ENCODE measurements around the gene ASIC1.

The ASIC1 gene

GRCh38 chr12:50041062-50041860 is 16.1 kb upstream of the ASIC1 start:
- TF ChIP-seq CTCF (conservative IDR thresholded peaks at IDR 0.05; ENCODE audit: low read depth, low read length) = no peak
- H3K4me3 ChIP-seq (ENCODE audit: low read depth, low read length) = no peak overlapping the region
- no peak for DNase-seq (ENCODE audit: low read depth)

- TF ChIP-seq CTCF (conservative IDR thresholded peaks at IDR 0.05; ENCODE audit: low read depth, low read length) = no peak
These were observed 15.4 kb upstream of the ASIC1 start for GRCh38 chr12:50041962-50042361.

GRCh38 chr12:50042693-50043092 is 14.7 kb upstream of the ASIC1 start:
- no peak for DNase-seq (ENCODE audit: low read depth)
- no peak for TF ChIP-seq CTCF (conservative IDR thresholded peaks at IDR 0.05; ENCODE audit: low read depth, low read length)
- no peak overlapping the region for H3K4me3 ChIP-seq (ENCODE audit: low read depth, low read length)

More at GRCh38 chr12:50041962-50042361, 15.4 kb upstream of the ASIC1 start:
- DNase-seq (ENCODE audit: low read depth) = no peak
- H3K4me3 ChIP-seq (ENCODE audit: low read depth, low read length) = no peak overlapping the region

GRCh38 chr12:50043308-50043707 is 14.1 kb upstream of the ASIC1 start:
- TF ChIP-seq CTCF (conservative IDR thresholded peaks at IDR 0.05; ENCODE audit: low read depth, low read length) = no peak
- DNase-seq (ENCODE audit: low read depth) = no peak
- no peak overlapping the region for H3K4me3 ChIP-seq (ENCODE audit: low read depth, low read length)

GRCh38 chr12:50043854-50044253 is 13.5 kb upstream of the ASIC1 start:
- H3K4me3 ChIP-seq (ENCODE audit: low read depth, low read length) = no peak overlapping the region
- no peak for TF ChIP-seq CTCF (conservative IDR thresholded peaks at IDR 0.05; ENCODE audit: low read depth, low read length)
- no peak for DNase-seq (ENCODE audit: low read depth)

- DNase-seq (ENCODE audit: low read depth) = no peak
- H3K4me3 ChIP-seq (ENCODE audit: low read depth, low read length) = no peak overlapping the region
- no peak for TF ChIP-seq CTCF (conservative IDR thresholded peaks at IDR 0.05; ENCODE audit: low read depth, low read length)
These were observed 9.6 kb upstream of the ASIC1 start for GRCh38 chr12:50047693-50048250.
